Measurements from ENCODE around the gene CAMKMT.
A peak's percentile ranks its signal among the peaks of the same experiment; 100 is the strongest.

Gene CAMKMT

GRCh38 chr2:44361330-44362206 lies at the start of gene CAMKMT, which contains the start of gene PREPL:
Gene CAMKMT, plus strand, starts transcription at chr2:44361947.
Gene PREPL, minus strand, starts transcription at chr2:44361494. Its CDS starts 15,152 bp downstream, at chr2:44346342.
- peak; percentile 98 for DNase-seq (ENCODE audit: low read depth)

- DNase-seq (ENCODE audit: low read depth), result no peak
These were observed 47.4 kb upstream of the CAMKMT start for GRCh38 chr2:44314362-44314761.

- no peak for DNase-seq (ENCODE audit: low read depth)
These were observed 45.8 kb upstream of the CAMKMT start for GRCh38 chr2:44315945-44316344.

GRCh38 chr2:44320832-44321231 lies 40.9 kb upstream of the CAMKMT start:
- no peak for DNase-seq (ENCODE audit: low read depth)

- DNase-seq (ENCODE audit: low read depth), result no peak
These were observed 40.4 kb upstream of the CAMKMT start for GRCh38 chr2:44321360-44321759.

- peak; percentile 67 for DNase-seq (ENCODE audit: low read depth)
These were observed 36.7 kb upstream of the CAMKMT start for GRCh38 chr2:44324971-44325426.

- DNase-seq (ENCODE audit: low read depth), result no peak
These were observed 35.9 kb upstream of the CAMKMT start for GRCh38 chr2:44325897-44326296.

- no peak for DNase-seq (ENCODE audit: low read depth)
These were observed 35.0 kb upstream of the CAMKMT start for GRCh38 chr2:44326548-44327264.

GRCh38 chr2:44328750-44329149 lies 33.0 kb upstream of the CAMKMT start:
- DNase-seq (ENCODE audit: low read depth), result no peak

- no peak for DNase-seq (ENCODE audit: low read depth)
These were observed 32.4 kb upstream of the CAMKMT start for GRCh38 chr2:44329343-44329742.

- peak; percentile 67 for DNase-seq (ENCODE audit: low read depth)
These were observed 30.9 kb upstream of the CAMKMT start for GRCh38 chr2:44330801-44331200.

- peak; percentile 8 for DNase-seq (ENCODE audit: low read depth)
These were observed 27.8 kb upstream of the CAMKMT start for GRCh38 chr2:44333994-44334393.

- peak; percentile 56 for DNase-seq (ENCODE audit: low read depth)
These were observed 25.8 kb upstream of the CAMKMT start for GRCh38 chr2:44335806-44336538.

- peak; percentile 21 for DNase-seq (ENCODE audit: low read depth)
These were observed 18.9 kb upstream of the CAMKMT start for GRCh38 chr2:44342854-44343253.

- DNase-seq (ENCODE audit: low read depth), result no peak
These were observed 14.2 kb upstream of the CAMKMT start for GRCh38 chr2:44347526-44347925.

GRCh38 chr2:44348400-44348799 lies 13.3 kb upstream of the CAMKMT start:
- DNase-seq (ENCODE audit: low read depth), result peak; percentile 66

- DNase-seq (ENCODE audit: low read depth), result no peak
These were observed 12.2 kb upstream of the CAMKMT start for GRCh38 chr2:44349506-44349905.

GRCh38 chr2:44351088-44351487 lies 10.7 kb upstream of the CAMKMT start:
- peak; percentile 53 for DNase-seq (ENCODE audit: low read depth)

- peak; percentile 77 for DNase-seq (ENCODE audit: low read depth)
These were observed 10.1 kb upstream of the CAMKMT start for GRCh38 chr2:44351676-44352075.

GRCh38 chr2:44352510-44352909 lies 9.2 kb upstream of the CAMKMT start:
- no peak for DNase-seq (ENCODE audit: low read depth)

- DNase-seq (ENCODE audit: low read depth), result no peak
These were observed 7.0 kb upstream of the CAMKMT start for GRCh38 chr2:44354761-44355160.

- peak; percentile 81 for DNase-seq (ENCODE audit: low read depth)
These were observed 3.2 kb upstream of the CAMKMT start for GRCh38 chr2:44358503-44358902.

Measured in iris pigment epithelial cell (primary cell).